CD14-positive monocyte (primary cell): ENCODE results near the gene SLC43A2. TPM values are rescaled to one million over a fixed set of nuclear protein-coding genes. Genes with fewer than 3 reads are reported as not detected.

Experiments
- DNase-seq, 3 donors: peaks; one replicate each; pipeline ENCODE4 v3.0.0-alpha.2; 2011 to 2022
- H2AFZ ChIP-seq: 2 replicates; pipeline ENCODE4 v1.6.0; 2012; ENCODE audit warnings: mild to moderate bottlenecking, low read depth, low read length, inconsistent platforms; ENCODE audit not compliant: insufficient read depth, poor library complexity, severe bottlenecking
- H3K27ac ChIP-seq, 2 donors: 1 replicate in 1 of 2; 2 replicates in 1 of 2; pipeline ENCODE4 v1.5.1; 2012 to 2013; ENCODE audit warnings: low read length in 2 of 2, control low read depth in 1 of 2, inconsistent platforms in 1 of 2, low read depth in 1 of 2, mild to moderate bottlenecking in 1 of 2
- H3K27me3 ChIP-seq, 2 donors: one replicate each; pipeline versions ENCODE4 v1.6.0 to v1.6.1; 2011 to 2013; ENCODE audit warnings: low read length in 2 of 2; ENCODE audit not compliant: control insufficient read depth in 2 of 2, insufficient read depth in 2 of 2
- H3K36me3 ChIP-seq, 2 donors: replicated peaks in 1 of 2; 1 replicate in 1 of 2; 2 replicates in 1 of 2; pipeline versions ENCODE4 v1.5.1 to v1.6.1; 2012 to 2013; ENCODE audit warnings: low read length in 2 of 2, control low read depth in 1 of 2, inconsistent platforms in 1 of 2, mild to moderate bottlenecking in 1 of 2; ENCODE audit not compliant: insufficient read depth in 2 of 2, control insufficient read depth in 1 of 2
- H3K4me1 ChIP-seq, 2 donors: 1 replicate in 1 of 2; 2 replicates in 1 of 2; pipeline versions ENCODE4 v1.5.1 to v1.6.1; 2012 to 2013; ENCODE audit warnings: low read length in 2 of 2, control low read depth in 1 of 2, inconsistent platforms in 1 of 2, mild to moderate bottlenecking in 1 of 2, moderate library complexity in 1 of 2; ENCODE audit not compliant: insufficient read depth in 2 of 2, control insufficient read depth in 1 of 2
- H3K4me2 ChIP-seq: replicated peaks from 2 replicates; pipeline ENCODE3; 2012; ENCODE audit warnings: low read length, moderate library complexity, mild to moderate bottlenecking; ENCODE audit not compliant: poor library complexity, severe bottlenecking; ENCODE audit errors: extremely low read depth
- H3K4me3 ChIP-seq, 3 experiments: fragments of 200-600 bp in 1 of 3; sonication (generic) in 1 of 3; replicated peaks in 1 of 3; 1 replicate in 2 of 3; 2 replicates in 1 of 3; pipeline ENCODE4 v1.5.1; 2011 to 2013; ENCODE audit warnings: low read length in 3 of 3, mild to moderate bottlenecking in 3 of 3, control low read depth in 2 of 3, low read depth in 2 of 3, inconsistent platforms in 1 of 3, moderate library complexity in 1 of 3
- H3K79me2 ChIP-seq: 2 replicates; pipeline ENCODE4 v1.6.0; 2012; ENCODE audit warnings: mild to moderate bottlenecking, control low read depth, inconsistent platforms, low read length, moderate library complexity; ENCODE audit not compliant: insufficient read depth
- H3K9ac ChIP-seq: 2 replicates; pipeline ENCODE4 v1.6.0; 2017; ENCODE audit warnings: low read length, mild to moderate bottlenecking; ENCODE audit not compliant: insufficient read depth, poor library complexity, severe bottlenecking
- H3K9me3 ChIP-seq, 2 donors: replicated peaks in 1 of 2; 1 replicate in 1 of 2; 2 replicates in 1 of 2; pipeline versions ENCODE4 v1.5.1 to v1.6.1; 2012 to 2013; ENCODE audit warnings: low read length in 2 of 2, control low read depth in 1 of 2; ENCODE audit not compliant: control insufficient read depth in 1 of 2, insufficient read depth in 1 of 2
- H4K20me1 ChIP-seq: 2 replicates; pipeline ENCODE4 v1.6.0; 2012; ENCODE audit warnings: mild to moderate bottlenecking, low read length, control low read depth, moderate library complexity; ENCODE audit not compliant: insufficient read depth
- H3K27ac Mint-ChIP-seq, 7 donors: one replicate each; pipeline ENCODE4 v1.8.0; 2020; ENCODE audit warnings: mild to moderate bottlenecking in 7 of 7, mixed read lengths in 7 of 7, moderate library complexity in 6 of 7, inconsistent platforms in 2 of 7
- H3K27me3 Mint-ChIP-seq, 3 donors: one replicate each; pipeline ENCODE4 v1.8.0; 2021 to 2022; ENCODE audit warnings: low read depth in 3 of 3, mild to moderate bottlenecking in 3 of 3, mixed read lengths in 3 of 3, moderate library complexity in 3 of 3, inconsistent platforms in 1 of 3
- H3K36me3 Mint-ChIP-seq, 2 donors: one replicate each; pipeline ENCODE4 v1.8.0; 2020; ENCODE audit warnings: mixed read lengths in 2 of 2, inconsistent platforms in 1 of 2, mild to moderate bottlenecking in 1 of 2
- H3K4me1 Mint-ChIP-seq: one replicate; pipeline ENCODE4 v1.8.0; 2020; ENCODE audit warnings: mild to moderate bottlenecking, mixed read lengths
- H3K4me3 Mint-ChIP-seq, 2 donors: one replicate each; pipeline ENCODE4 v1.8.0; 2020; ENCODE audit warnings: mild to moderate bottlenecking in 2 of 2, mixed read lengths in 2 of 2, moderate library complexity in 1 of 2
- H3K9me3 Mint-ChIP-seq, 7 donors: one replicate each; pipeline ENCODE4 v1.8.0; 2020 to 2022; ENCODE audit warnings: mixed read lengths in 7 of 7, mild to moderate bottlenecking in 6 of 7, moderate library complexity in 6 of 7, inconsistent platforms in 2 of 7
- CTCF ChIP-seq: fragments of 200-600 bp; IDR thresholded peaks from one replicate; pipeline ENCODE4 v1.8.0; 2022; ENCODE audit warnings: antibody characterized with exemption, mild to moderate bottlenecking
- WGBS: methylation state at CpG from one replicate; pipeline ENCODE4 v1.1.5; 2013; ENCODE audit warnings: missing lambda C conversion rate; ENCODE audit not compliant: insufficient coverage; 5-methylcytosine and 5-hydroxymethylcytosine counted together
- intact Hi-C, 2 donors: fragments of 100-400 bp; cut with micrococcal nuclease; formaldehyde crosslinking; loops; one replicate each; pipeline versions ENCODE4 v1.15.0 to v1.15.1; 2023
- polyA plus RNA-seq, 3 donors: library from polyadenylated mRNA; depleted of rRNA in 1 of 3; unstranded in 2 of 3; stranded (reverse) in 1 of 3; fragments of 300-500 nt in 2 of 3; fragments of >200 nt in 1 of 3; fragmentation: Illumina TruSeq in 2 of 3; gene quantifications; 1 replicate in 2 of 3; 2 replicates in 1 of 3; pipeline ENCODE4 v1.2.3, GENCODE V29; 2012 to 2021

Gene SLC43A2
- polyA plus RNA-seq, 3 donors: 115 to 151 (median 117) TPM

GRCh38 chr17:1636732-1637285, 8.2 kb upstream of the SLC43A2 start:
- WGBS: 90% methylated on average over 10 of the region's 15 CpGs
- no peak overlapping the region for H3K9ac ChIP-seq
- H3K9me3 ChIP-seq: no peaks in the 10 kb centered on the region
- H4K20me1 ChIP-seq: peaks cover 11% of the 10 kb centered on the region
- no peak overlapping the region for H3K4me3 ChIP-seq
- no peaks in the 10 kb centered on the region for H3K79me2 ChIP-seq
- H3K27me3 Mint-ChIP-seq: peaks cover 0 to 4% (median 1%) of the 10 kb centered on the region in 3 donors
- TF ChIP-seq CTCF: no peak
- H2AFZ ChIP-seq: no peak overlapping the region
- H3K36me3 ChIP-seq: peaks cover 23 to 29% of the 10 kb centered on the region in 2 donors
- peaks cover 9 to 14% of the 10 kb centered on the region in 2 donors for H3K4me1 ChIP-seq
- peaks cover 40 to 42% of the 10 kb centered on the region in 2 donors for H3K36me3 Mint-ChIP-seq
- no peaks in the 10 kb centered on the region for H3K27me3 ChIP-seq
- no peak for DNase-seq
- H3K4me3 Mint-ChIP-seq: peak overlapping the region in 1 of 2 donors; percentile 24
- no peak overlapping the region for H3K4me2 ChIP-seq
- peaks cover 15% of the 10 kb centered on the region for H3K4me1 Mint-ChIP-seq
- intact Hi-C loops: no loop called here
- H3K27ac ChIP-seq: no peak overlapping the region
- no peak overlapping the region for H3K27ac Mint-ChIP-seq
- H3K9me3 Mint-ChIP-seq: peaks cover 0 to 2% (median 0%) of the 10 kb centered on the region in 7 donors

DNA sequence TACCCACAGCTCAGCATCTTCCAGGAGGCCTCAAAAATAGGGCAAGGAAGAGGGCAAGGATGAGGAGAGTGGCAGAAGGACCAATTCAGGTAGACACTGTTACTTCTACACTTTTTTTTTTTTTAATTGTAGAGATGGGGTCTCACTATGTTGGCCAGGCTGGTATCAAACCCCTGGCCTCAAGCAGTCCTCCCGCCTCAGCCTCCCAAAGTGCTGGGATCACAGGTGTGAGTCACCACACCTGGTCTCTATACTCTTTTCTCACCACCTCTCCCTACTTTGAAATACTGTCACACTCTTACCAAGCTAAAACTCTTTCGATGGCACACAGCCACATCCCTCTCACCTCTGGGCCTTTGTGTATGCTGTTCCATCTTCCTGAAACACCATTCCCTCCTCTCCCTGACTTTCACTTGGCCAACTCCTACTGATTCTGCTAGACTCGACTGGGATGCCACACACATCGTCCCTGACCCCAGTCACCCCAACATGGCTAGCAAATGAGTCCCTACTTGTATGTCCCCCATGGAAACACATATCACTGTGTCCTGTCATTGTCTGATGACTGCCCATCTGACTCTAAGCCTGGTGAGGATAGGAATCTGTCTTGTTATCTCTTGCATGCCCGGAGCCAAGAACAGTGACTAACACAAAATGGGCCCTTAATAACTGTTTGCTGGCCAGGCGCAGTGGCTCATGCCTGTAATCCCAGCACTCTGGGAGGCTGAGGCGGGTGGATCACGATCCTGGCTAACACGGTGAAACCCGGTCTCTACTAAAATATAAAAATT, 7.2 kb upstream of the SLC43A2 start:
- no peak for DNase-seq
- Mint-ChIP-seq H3K36me3 (peaks cover 38 to 42% of the 10 kb centered on the region in 2 donors), H3K9me3 (peaks cover 0 to 2% (median 0%) of the 10 kb centered on the region in 7 donors), H3K27ac (peak overlapping the region in 3 of 7 donors; percentile 14 to 74 (median 62)), H3K4me3 (no peak overlapping the region), H3K4me1 (peaks cover 25% of the 10 kb centered on the region), H3K27me3 (peaks cover 1 to 8% (median 1%) of the 10 kb centered on the region in 3 donors)
- intact Hi-C loops: no loop called here
- Histone ChIP-seq H3K27ac (no peak overlapping the region), H2AFZ (no peak overlapping the region), H3K9me3 (no peaks in the 10 kb centered on the region), H3K4me3 (no peak overlapping the region), H3K9ac (no peak overlapping the region), H3K36me3 (peaks cover 23 to 29% of the 10 kb centered on the region in 2 donors), H3K79me2 (no peaks in the 10 kb centered on the region), H4K20me1 (peaks cover 11% of the 10 kb centered on the region), H3K4me1 (peaks cover 19 to 24% of the 10 kb centered on the region in 2 donors), H3K4me2 (no peak overlapping the region), H3K27me3 (no peaks in the 10 kb centered on the region)
- TF ChIP-seq CTCF: no peak
- WGBS: 83% methylated on average over 6 of the region's 10 CpGs
